Memory B cell (primary cell): ENCODE data around the gene ZNF618.
A peak's percentile ranks its signal among the peaks of the same experiment; 100 is the strongest.

Experiments
- ATAC-seq: fragments of 150-1000 bp; cut with Tn5 transposase; 2 replicates; pipeline ENCODE4 v1.10.0; 2021; ENCODE audit warnings: low read depth, mild to moderate bottlenecking, moderate library complexity
- DNase-seq, 2 donors: peaks; one replicate each; pipeline ENCODE4 v3.0.0; 2022; ENCODE audit warnings: low spot score in 2 of 2
- H3K27ac Mint-ChIP-seq: one replicate; pipeline ENCODE4 v1.8.0; 2022; ENCODE audit warnings: mild to moderate bottlenecking, moderate library complexity, mixed read lengths
- H3K27me3 Mint-ChIP-seq: one replicate; pipeline ENCODE4 v1.8.0; 2022; ENCODE audit warnings: mixed read lengths
- H3K36me3 Mint-ChIP-seq: one replicate; pipeline ENCODE4 v1.8.0; 2022; ENCODE audit warnings: mild to moderate bottlenecking, mixed read lengths
- H3K4me1 Mint-ChIP-seq: one replicate; pipeline ENCODE4 v1.8.0; 2022; ENCODE audit warnings: mixed read lengths
- H3K4me3 Mint-ChIP-seq: one replicate; pipeline ENCODE4 v1.8.0; 2022; ENCODE audit warnings: mild to moderate bottlenecking, moderate library complexity, mixed read lengths
- H3K9me3 Mint-ChIP-seq: one replicate; pipeline ENCODE4 v1.8.0; 2022; ENCODE audit warnings: mixed read lengths

ZNF618 gene, protein sequence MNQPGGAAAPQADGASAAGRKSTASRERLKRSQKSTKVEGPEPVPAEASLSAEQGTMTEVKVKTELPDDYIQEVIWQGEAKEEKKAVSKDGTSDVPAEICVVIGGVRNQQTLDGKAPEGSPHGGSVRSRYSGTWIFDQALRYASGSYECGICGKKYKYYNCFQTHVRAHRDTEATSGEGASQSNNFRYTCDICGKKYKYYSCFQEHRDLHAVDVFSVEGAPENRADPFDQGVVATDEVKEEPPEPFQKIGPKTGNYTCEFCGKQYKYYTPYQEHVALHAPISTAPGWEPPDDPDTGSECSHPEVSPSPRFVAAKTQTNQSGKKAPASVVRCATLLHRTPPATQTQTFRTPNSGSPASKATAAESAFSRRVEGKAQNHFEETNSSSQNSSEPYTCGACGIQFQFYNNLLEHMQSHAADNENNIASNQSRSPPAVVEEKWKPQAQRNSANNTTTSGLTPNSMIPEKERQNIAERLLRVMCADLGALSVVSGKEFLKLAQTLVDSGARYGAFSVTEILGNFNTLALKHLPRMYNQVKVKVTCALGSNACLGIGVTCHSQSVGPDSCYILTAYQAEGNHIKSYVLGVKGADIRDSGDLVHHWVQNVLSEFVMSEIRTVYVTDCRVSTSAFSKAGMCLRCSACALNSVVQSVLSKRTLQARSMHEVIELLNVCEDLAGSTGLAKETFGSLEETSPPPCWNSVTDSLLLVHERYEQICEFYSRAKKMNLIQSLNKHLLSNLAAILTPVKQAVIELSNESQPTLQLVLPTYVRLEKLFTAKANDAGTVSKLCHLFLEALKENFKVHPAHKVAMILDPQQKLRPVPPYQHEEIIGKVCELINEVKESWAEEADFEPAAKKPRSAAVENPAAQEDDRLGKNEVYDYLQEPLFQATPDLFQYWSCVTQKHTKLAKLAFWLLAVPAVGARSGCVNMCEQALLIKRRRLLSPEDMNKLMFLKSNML

GRCh38 chr9:113876151-113876992, at the start of gene ZNF618:
Gene ZNF618, plus strand, starts transcription at chr9:113876309. Its CDS starts 72 bp downstream, at chr9:113876381.
- ATAC-seq: peak; percentile 72
- Mint-ChIP-seq H3K27me3 (peaks cover 1% of the 10 kb centered on the region), H3K27ac (no peak within 1 kb of the TSS), H3K9me3 (no peaks in the 10 kb centered on the region), H3K36me3 (no peaks in the 10 kb centered on the region), H3K4me3 (peak within 1 kb of the TSS; percentile 85), H3K4me1 (no peaks in the 10 kb centered on the region)
- DNase-seq: peak in 1 of 2 donors; percentile 39

DNA sequence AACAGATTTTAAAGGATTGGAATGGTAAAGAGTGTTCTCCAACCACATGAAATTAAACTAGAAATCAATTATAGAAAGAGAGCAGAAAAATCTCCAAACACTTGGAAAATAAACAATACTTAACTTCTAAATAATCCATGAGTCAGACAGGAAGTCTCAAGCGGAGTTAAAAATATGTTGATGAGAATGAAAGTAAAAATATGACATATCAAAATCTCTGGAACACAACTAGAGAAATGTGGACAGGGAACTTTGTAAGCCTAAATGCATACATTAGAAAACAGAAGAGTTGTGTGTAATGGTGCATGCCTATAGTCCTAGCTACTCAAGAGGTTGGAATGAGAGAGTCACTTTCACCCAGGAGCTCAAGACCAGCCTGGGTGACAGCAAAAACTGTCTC, 47.9 kb upstream of the ZNF618 start:
- H3K27ac Mint-ChIP-seq: no peak overlapping the region
- no peak for DNase-seq
- peaks cover 3% of the 10 kb centered on the region for H3K4me1 Mint-ChIP-seq
- H3K27me3 Mint-ChIP-seq: peaks cover 3% of the 10 kb centered on the region
- peaks cover 6% of the 10 kb centered on the region for H3K36me3 Mint-ChIP-seq
- no peak for ATAC-seq
- H3K9me3 Mint-ChIP-seq: peaks cover 25% of the 10 kb centered on the region
- H3K4me3 Mint-ChIP-seq: no peak overlapping the region

GRCh38 chr9:113837334-113837733, 38.8 kb upstream of the ZNF618 start:
- no peaks in the 10 kb centered on the region for H3K4me1 Mint-ChIP-seq

DNA sequence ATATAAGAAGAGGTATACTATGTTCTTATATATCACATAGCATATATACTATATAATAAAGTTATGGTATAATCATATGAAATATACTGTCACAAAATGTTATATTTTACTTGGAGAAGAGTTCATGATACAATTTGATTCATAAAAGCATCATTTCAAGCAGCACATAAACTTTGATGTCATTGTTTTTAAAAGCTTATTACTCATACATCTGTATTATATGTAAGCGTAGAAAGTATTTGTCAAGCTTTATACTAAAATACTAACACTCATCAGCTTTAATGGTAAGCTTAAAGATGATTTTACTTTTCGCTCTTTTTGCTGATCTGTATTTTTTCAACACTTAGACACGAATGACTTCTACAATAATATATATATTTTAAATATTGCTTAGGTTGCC, 34.0 kb upstream of the ZNF618 start:
- no peak for DNase-seq
- peaks cover 2% of the 10 kb centered on the region for H3K4me1 Mint-ChIP-seq
- H3K9me3 Mint-ChIP-seq: peaks cover 10% of the 10 kb centered on the region
- no peaks in the 10 kb centered on the region for H3K27me3 Mint-ChIP-seq
- no peak overlapping the region for H3K4me3 Mint-ChIP-seq
- no peak overlapping the region for H3K27ac Mint-ChIP-seq
- peaks cover 3% of the 10 kb centered on the region for H3K36me3 Mint-ChIP-seq
- no peak for ATAC-seq

More at GRCh38 chr9:113837334-113837733, 38.8 kb upstream of the ZNF618 start:
- no peak for ATAC-seq
- no peak overlapping the region for H3K27ac Mint-ChIP-seq
- H3K27me3 Mint-ChIP-seq: no peaks in the 10 kb centered on the region
- no peaks in the 10 kb centered on the region for H3K36me3 Mint-ChIP-seq
- no peak for DNase-seq
- H3K9me3 Mint-ChIP-seq: peaks cover 9% of the 10 kb centered on the region
- no peak overlapping the region for H3K4me3 Mint-ChIP-seq

DNA sequence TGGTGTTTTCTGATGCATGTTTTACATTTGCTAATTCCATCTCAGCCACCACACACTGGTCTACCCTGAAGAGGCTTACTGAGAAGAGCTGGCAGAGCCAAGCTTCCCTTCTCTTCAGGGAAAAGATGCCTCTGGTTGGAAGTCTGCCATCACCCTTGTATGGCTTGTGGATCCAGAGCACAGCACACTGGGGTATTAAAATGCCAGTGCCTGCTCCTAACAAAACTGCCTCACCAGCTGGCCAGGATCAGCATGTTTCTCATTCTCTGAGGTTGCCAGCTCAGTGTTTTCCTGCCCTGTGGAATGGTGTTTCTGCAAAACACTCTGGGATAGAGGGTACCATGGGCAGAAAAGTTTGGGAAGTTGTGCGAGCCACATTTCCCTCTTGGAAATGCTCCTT, 31.6 kb upstream of the ZNF618 start:
- Mint-ChIP-seq H3K4me3 (no peak overlapping the region), H3K27me3 (no peaks in the 10 kb centered on the region), H3K9me3 (peaks cover 9% of the 10 kb centered on the region), H3K27ac (no peak overlapping the region), H3K4me1 (peaks cover 2% of the 10 kb centered on the region), H3K36me3 (peaks cover 3% of the 10 kb centered on the region)
- ATAC-seq (no peak), DNase-seq (no peak)

GRCh38 chr9:113851359-113851758, 24.8 kb upstream of the ZNF618 start:
- Mint-ChIP-seq H3K4me1 (peaks cover 2% of the 10 kb centered on the region), H3K27ac (no peak overlapping the region), H3K9me3 (peaks cover 11% of the 10 kb centered on the region), H3K27me3 (peaks cover 2% of the 10 kb centered on the region), H3K4me3 (no peak overlapping the region), H3K36me3 (peaks cover 5% of the 10 kb centered on the region)
- DNase-seq (no peak), ATAC-seq (no peak)

DNA sequence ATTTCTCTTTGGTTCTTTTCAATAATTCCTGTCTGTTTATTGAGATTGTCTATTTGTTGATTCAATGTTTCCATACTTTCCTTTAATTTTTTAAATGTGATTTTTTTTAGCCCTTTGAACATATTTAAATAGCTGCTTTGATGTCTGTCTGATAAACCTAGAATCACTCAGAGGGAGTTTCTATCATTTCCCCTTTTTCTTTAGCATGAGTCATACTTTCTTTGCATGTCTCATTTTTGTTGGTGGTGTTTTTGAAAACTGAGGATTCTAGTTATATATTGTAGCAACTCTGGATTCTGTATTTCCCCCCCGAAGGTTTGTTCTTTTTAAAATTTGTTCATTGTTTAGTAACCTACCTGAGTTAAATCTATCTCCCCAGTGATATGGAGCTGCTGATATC, 24.2 kb upstream of the ZNF618 start:
- H3K9me3 Mint-ChIP-seq: peaks cover 8% of the 10 kb centered on the region
- ATAC-seq (no peak), DNase-seq (no peak)
- H3K4me1 Mint-ChIP-seq: peaks cover 2% of the 10 kb centered on the region
- peaks cover 2% of the 10 kb centered on the region for H3K27me3 Mint-ChIP-seq
- no peak overlapping the region for H3K27ac Mint-ChIP-seq
- H3K4me3 Mint-ChIP-seq: no peak overlapping the region
- peaks cover 4% of the 10 kb centered on the region for H3K36me3 Mint-ChIP-seq

DNA sequence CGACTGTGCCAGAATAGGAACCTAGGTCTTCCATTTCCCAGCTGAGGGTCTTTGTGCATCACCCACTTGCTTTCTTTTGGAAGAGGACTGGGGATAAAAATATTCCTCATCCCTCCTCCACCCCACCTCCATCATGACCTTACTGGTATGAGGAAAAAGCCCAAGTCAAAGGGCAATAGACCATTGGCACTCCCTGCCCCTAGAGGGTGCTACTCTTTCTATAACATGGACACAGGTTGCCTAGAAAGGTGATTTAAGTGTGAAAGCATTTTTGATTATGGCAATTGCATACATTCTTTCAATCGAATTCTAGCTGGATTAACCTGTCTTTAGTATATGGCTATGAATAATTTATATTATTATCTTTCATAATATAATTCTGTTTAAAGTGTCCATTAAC, 22.8 kb upstream of the ZNF618 start:
- no peak for ATAC-seq
- H3K27me3 Mint-ChIP-seq: peaks cover 2% of the 10 kb centered on the region

DNA sequence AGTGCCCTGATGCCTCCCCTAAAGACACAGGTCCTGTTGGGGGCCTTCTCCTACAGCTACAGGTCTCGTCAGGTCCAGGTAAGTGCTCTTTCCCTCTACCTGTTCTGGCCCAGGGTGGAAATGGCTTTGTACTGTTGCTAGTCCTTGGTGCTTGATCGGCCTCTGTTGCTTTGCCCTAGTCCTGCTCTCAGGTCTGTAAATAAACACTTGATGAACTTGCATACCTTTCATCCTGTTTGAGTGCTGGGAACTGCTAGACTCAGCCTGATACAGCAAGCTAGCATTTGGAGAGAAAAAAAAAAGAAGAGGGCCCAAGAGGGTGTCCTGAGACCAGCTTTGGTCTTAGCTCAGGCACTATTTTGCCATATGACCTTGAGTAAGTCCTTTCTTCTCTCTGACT, 21.8 kb upstream of the ZNF618 start:
- H3K9me3 Mint-ChIP-seq: peaks cover 6% of the 10 kb centered on the region
- H3K36me3 Mint-ChIP-seq: peaks cover 2% of the 10 kb centered on the region

More for the DNA sequence above, 22.8 kb upstream of the ZNF618 start:
- Mint-ChIP-seq H3K27ac (no peak overlapping the region), H3K9me3 (peaks cover 6% of the 10 kb centered on the region), H3K36me3 (peaks cover 2% of the 10 kb centered on the region), H3K4me3 (no peak overlapping the region), H3K4me1 (no peaks in the 10 kb centered on the region)
- no peak for DNase-seq

DNA sequence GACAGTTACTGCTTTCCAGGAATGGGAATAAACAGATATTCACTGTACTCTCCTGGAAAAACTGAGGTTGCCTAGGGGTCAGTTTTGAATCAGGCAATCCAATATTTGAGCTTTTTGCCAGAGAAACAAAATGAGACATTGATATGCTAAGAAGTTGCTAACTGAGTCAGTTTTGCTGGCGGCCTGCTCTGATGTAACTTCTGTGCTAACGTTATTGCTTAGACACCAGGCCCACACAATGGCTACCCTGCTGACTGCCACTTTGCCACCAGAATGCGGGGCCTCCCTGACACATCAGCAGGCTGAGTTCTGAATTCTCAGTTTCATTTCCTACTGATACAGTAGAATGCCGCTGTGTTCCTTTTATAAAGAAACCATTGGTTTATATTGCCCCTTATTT, 18.2 kb upstream of the ZNF618 start:
- H3K36me3 Mint-ChIP-seq: no peaks in the 10 kb centered on the region
- H3K9me3 Mint-ChIP-seq: no peaks in the 10 kb centered on the region
- no peak overlapping the region for H3K27ac Mint-ChIP-seq
- no peaks in the 10 kb centered on the region for H3K4me1 Mint-ChIP-seq
- peak; percentile 66 for ATAC-seq
- no peak overlapping the region for H3K4me3 Mint-ChIP-seq
- no peak for DNase-seq
- peaks cover 7% of the 10 kb centered on the region for H3K27me3 Mint-ChIP-seq

More for the DNA sequence above, 21.8 kb upstream of the ZNF618 start:
- Mint-ChIP-seq H3K27ac (no peak overlapping the region), H3K27me3 (peaks cover 2% of the 10 kb centered on the region), H3K4me3 (no peak overlapping the region), H3K4me1 (no peaks in the 10 kb centered on the region)
- DNase-seq (no peak), ATAC-seq (no peak)

DNA sequence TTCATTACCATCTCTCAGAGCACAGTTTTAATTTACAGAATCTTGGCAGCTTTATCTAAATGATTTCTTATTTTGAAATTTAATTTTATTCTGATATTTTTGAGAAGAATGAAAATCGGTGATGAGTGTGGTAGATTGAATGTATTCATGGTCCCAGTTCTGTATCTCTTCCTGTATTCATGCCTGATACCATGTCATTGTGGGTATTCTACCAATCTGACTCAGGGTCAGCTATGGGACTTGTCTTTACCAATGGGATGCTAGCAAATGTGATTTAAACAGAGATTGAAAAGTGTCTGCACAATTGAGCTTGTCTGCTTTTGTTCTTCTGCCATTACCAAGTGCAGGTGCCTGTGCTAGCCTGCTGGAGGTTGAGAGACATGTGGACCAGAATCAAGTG, 17.8 kb upstream of the ZNF618 start:
- H3K4me3 Mint-ChIP-seq: no peak overlapping the region
- ATAC-seq: no peak
- no peak for DNase-seq
- no peaks in the 10 kb centered on the region for H3K4me1 Mint-ChIP-seq
- H3K9me3 Mint-ChIP-seq: no peaks in the 10 kb centered on the region
- H3K27ac Mint-ChIP-seq: no peak overlapping the region
- H3K36me3 Mint-ChIP-seq: no peaks in the 10 kb centered on the region
- H3K27me3 Mint-ChIP-seq: peaks cover 11% of the 10 kb centered on the region

- Mint-ChIP-seq H3K27ac (no peak overlapping the region), H3K4me3 (no peak overlapping the region), H3K27me3 (peaks cover 13% of the 10 kb centered on the region), H3K36me3 (no peaks in the 10 kb centered on the region), H3K4me1 (no peaks in the 10 kb centered on the region), H3K9me3 (no peaks in the 10 kb centered on the region)
- no peak for ATAC-seq
- DNase-seq: no peak
These were observed 12.8 kb upstream of the ZNF618 start for GRCh38 chr9:113863345-113863744.

- Mint-ChIP-seq H3K4me1 (no peaks in the 10 kb centered on the region), H3K27me3 (no peaks in the 10 kb centered on the region), H3K9me3 (no peaks in the 10 kb centered on the region), H3K4me3 (no peak overlapping the region), H3K36me3 (no peaks in the 10 kb centered on the region), H3K27ac (no peak overlapping the region)
- no peak for ATAC-seq
- no peak for DNase-seq
These were observed 7.6 kb upstream of the ZNF618 start for GRCh38 chr9:113868501-113868900.
